Measurements from ENCODE around the gene ABHD12B.

DNA sequence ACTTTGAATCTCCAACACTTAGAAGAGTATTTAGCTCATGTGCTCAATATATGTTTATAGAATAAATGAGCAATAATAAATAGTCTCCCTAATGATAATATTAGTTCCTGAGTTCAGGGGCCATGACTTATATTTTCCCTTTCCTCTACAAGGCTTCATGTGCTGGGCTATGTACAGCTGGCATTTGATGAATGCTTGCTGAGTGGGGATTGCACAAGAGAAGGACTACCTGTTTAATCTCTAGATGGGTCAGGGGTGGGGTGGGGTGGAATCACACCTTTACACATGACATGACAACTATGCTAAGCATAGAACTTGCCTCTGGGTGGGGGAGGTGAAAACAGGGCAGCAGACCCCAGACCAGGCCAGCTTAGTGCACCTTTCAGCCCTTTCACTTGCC, 7.6 kb upstream of the ABHD12B start:
- TF ChIP-seq, protein P1, sequence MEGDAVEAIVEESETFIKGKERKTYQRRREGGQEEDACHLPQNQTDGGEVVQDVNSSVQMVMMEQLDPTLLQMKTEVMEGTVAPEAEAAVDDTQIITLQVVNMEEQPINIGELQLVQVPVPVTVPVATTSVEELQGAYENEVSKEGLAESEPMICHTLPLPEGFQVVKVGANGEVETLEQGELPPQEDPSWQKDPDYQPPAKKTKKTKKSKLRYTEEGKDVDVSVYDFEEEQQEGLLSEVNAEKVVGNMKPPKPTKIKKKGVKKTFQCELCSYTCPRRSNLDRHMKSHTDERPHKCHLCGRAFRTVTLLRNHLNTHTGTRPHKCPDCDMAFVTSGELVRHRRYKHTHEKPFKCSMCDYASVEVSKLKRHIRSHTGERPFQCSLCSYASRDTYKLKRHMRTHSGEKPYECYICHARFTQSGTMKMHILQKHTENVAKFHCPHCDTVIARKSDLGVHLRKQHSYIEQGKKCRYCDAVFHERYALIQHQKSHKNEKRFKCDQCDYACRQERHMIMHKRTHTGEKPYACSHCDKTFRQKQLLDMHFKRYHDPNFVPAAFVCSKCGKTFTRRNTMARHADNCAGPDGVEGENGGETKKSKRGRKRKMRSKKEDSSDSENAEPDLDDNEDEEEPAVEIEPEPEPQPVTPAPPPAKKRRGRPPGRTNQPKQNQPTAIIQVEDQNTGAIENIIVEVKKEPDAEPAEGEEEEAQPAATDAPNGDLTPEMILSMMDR (IDR thresholded peaks at IDR 0.05), result no peak
- no peak for TF ChIP-seq POLR2AphosphoS5 (IDR thresholded peaks at IDR 0.05; ENCODE audit: low read depth, low read length)

All from Panc1 (cell line).